ENCODE data around the gene SUZ12.
"Not testable (repeated sequence)": the region's sequence is repeated elsewhere in the genome, so short reads cannot be mapped to it uniquely, and the experiment has no call there.

The SUZ12 gene

DNA sequence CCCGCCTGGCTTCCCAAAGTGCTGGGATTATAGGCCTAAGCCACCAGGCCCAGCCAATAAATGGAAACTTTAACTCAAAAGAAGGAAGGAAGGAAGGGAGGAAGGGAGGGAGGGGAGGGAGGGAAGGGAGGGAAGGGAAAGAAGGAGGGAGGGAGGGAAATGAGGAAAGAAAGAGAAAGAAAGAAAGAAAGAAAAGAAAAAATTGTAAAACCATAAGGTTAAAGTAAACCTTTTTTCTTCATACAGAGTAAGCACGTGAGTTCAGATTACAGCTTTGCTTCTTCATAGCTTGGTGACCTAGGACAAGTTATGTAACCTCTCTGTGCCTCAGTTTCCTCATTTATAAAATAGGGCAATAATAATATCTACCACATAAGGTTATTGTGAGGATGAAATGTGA is 96.4 kb downstream of the SUZ12 start:
- no peak overlapping the region for H3K4me3 ChIP-seq (ENCODE audit: low read depth, low read length)
- TF ChIP-seq, protein P1, sequence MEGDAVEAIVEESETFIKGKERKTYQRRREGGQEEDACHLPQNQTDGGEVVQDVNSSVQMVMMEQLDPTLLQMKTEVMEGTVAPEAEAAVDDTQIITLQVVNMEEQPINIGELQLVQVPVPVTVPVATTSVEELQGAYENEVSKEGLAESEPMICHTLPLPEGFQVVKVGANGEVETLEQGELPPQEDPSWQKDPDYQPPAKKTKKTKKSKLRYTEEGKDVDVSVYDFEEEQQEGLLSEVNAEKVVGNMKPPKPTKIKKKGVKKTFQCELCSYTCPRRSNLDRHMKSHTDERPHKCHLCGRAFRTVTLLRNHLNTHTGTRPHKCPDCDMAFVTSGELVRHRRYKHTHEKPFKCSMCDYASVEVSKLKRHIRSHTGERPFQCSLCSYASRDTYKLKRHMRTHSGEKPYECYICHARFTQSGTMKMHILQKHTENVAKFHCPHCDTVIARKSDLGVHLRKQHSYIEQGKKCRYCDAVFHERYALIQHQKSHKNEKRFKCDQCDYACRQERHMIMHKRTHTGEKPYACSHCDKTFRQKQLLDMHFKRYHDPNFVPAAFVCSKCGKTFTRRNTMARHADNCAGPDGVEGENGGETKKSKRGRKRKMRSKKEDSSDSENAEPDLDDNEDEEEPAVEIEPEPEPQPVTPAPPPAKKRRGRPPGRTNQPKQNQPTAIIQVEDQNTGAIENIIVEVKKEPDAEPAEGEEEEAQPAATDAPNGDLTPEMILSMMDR (IDR thresholded peaks at IDR 0.05; ENCODE audit: low read depth, low read length, missing control alignments), result no peak
- in situ Hi-C loops (cut with HindIII; ENCODE audit: low sequenced_read_pairs), result no loop called here
- DNase-seq (ENCODE audit: low read depth), result no peak

- DNase-seq (ENCODE audit: low read depth); H3K4me3 ChIP-seq (ENCODE audit: low read depth, low read length); in situ Hi-C loops (cut with HindIII; ENCODE audit: low sequenced_read_pairs): not testable (repeated sequence)
Observed at GRCh38 chr17:32033812-32034211, 97.0 kb downstream of the SUZ12 start.

DNA sequence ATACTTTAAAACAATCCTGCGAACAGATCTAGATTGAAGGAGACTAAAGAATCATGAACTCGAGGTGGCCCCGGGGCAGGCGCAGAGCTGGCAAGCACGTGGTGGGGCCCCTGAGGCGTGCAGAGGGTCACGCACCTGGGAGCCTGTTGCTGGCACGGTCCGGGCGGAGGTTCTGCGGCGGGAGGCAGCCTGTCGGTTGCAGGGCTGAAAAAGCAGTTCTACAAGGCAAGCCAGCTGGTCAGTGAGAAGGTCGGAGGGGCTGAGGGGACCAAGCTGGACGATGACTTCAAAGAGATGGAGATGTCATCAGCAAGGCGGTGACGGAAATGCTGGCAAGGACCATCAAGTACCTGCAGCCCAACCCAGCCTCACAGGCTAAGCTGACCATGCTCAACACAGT is 103.4 kb downstream of the SUZ12 start:
- H3K4me3 ChIP-seq (ENCODE audit: low read depth, low read length); in situ Hi-C loops (cut with HindIII; ENCODE audit: low sequenced_read_pairs); DNase-seq (ENCODE audit: low read depth): not testable (repeated sequence)

GRCh38 chr17:32041306-32041875 is 104.6 kb downstream of the SUZ12 start:
- in situ Hi-C loops (cut with HindIII; ENCODE audit: low sequenced_read_pairs); DNase-seq (ENCODE audit: low read depth); H3K4me3 ChIP-seq (ENCODE audit: low read depth, low read length): not testable (repeated sequence)

GRCh38 chr17:32042266-32042665 is 105.5 kb downstream of the SUZ12 start:
- DNase-seq (ENCODE audit: low read depth); in situ Hi-C loops (cut with HindIII; ENCODE audit: low sequenced_read_pairs); H3K4me3 ChIP-seq (ENCODE audit: low read depth, low read length): not testable (repeated sequence)

GRCh38 chr17:32045611-32046010 is 108.8 kb downstream of the SUZ12 start:
- H3K4me3 ChIP-seq (ENCODE audit: low read depth, low read length); DNase-seq (ENCODE audit: low read depth); in situ Hi-C loops (cut with HindIII; ENCODE audit: low sequenced_read_pairs): not testable (repeated sequence)

DNA sequence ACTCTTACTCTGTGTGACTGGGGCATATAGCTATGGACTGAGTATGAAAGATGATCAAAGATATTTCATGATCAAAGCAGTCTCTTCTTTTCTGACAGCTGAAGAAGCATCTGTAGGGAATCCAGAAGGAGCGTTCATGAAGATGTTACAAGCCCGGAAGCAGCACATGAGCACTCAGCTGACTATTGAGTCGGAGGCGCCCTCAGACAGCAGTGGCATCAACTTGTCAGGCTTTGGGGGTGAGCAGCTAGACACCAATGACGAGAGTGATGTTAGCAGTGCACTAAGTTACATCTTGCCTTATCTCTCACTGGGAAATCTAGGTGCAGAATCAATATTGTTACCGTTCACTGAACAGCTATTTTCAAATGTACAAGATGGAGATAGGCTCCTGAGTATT is 110.9 kb downstream of the SUZ12 start:
- in situ Hi-C loops (cut with HindIII; ENCODE audit: low sequenced_read_pairs); H3K4me3 ChIP-seq (ENCODE audit: low read depth, low read length); DNase-seq (ENCODE audit: low read depth): not testable (repeated sequence)

All from astrocyte of the cerebellum (primary cell).